22Rv1 (cell line): ENCODE measurements around the gene KPNB1.

Experiments
- ZFX ChIP-seq: fragments of 450-650 bp; IDR thresholded peaks from 2 replicates; pipeline ENCODE4 v1.6.1; 2017; ENCODE audit warnings: antibody characterized with exemption, borderline replicate concordance
- TF ChIP-seq, protein P1 (sequence below): fragments of 450-650 bp; IDR thresholded peaks from 2 replicates; pipeline ENCODE4 v1.5.1; 2017; ENCODE audit warnings: mild to moderate bottlenecking

DNA sequence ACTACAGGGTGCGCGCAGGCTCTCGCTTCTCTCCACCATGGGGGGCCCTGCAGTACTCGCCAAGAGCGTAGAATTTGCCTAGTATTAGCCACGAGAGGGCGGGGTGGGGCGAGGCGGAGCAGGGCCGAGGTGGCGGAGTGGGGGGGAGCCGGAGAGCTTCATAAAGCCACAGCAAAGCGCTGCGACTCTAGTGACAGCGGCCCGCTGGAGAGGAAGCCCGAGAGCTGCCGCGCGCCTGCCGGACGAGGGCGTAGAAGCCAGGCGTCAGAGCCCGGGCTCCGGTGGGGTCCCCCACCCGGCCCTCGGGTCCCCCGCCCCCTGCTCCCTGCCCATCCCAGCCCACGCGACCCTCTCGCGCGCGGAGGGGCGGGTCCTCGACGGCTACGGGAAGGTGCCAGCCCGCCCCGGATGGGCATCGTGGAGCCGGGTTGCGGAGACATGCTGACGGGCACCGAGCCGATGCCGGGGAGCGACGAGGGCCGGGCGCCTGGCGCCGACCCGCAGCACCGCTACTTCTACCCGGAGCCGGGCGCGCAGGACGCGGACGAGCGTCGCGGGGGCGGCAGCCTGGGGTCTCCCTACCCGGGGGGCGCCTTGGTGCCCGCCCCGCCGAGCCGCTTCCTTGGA, 83.4 kb downstream of the KPNB1 start, which contains the start of gene TBX21:
- TF ChIP-seq, protein P1, sequence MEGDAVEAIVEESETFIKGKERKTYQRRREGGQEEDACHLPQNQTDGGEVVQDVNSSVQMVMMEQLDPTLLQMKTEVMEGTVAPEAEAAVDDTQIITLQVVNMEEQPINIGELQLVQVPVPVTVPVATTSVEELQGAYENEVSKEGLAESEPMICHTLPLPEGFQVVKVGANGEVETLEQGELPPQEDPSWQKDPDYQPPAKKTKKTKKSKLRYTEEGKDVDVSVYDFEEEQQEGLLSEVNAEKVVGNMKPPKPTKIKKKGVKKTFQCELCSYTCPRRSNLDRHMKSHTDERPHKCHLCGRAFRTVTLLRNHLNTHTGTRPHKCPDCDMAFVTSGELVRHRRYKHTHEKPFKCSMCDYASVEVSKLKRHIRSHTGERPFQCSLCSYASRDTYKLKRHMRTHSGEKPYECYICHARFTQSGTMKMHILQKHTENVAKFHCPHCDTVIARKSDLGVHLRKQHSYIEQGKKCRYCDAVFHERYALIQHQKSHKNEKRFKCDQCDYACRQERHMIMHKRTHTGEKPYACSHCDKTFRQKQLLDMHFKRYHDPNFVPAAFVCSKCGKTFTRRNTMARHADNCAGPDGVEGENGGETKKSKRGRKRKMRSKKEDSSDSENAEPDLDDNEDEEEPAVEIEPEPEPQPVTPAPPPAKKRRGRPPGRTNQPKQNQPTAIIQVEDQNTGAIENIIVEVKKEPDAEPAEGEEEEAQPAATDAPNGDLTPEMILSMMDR = peak; percentile 70
- TF ChIP-seq ZFX = no peak
